Measurements from ENCODE around the gene SHROOM1. TPM values are rescaled to one million over a fixed set of nuclear protein-coding genes. Genes with fewer than 3 reads are reported as not detected.

The SHROOM1 gene
- total RNA-seq, 6 experiments from 2014 or later: 7.8 to 12.2 (median 8.6) TPM

- H3K9me3 Mint-ChIP-seq: no peaks in the 10 kb centered on the region
- peaks cover 10% of the 10 kb centered on the region for H3K27me3 Mint-ChIP-seq (ENCODE audit: insufficient read depth)
- DNase-seq: no peak
- H3K27ac Mint-ChIP-seq: peak overlapping the region; percentile 40
- no peak for TF ChIP-seq CTCF (IDR thresholded peaks at IDR 0.05)
- H3K4me3 Mint-ChIP-seq: no peak overlapping the region; the same call in 1 of the 2 replicates
- peaks cover 35% of the 10 kb centered on the region for H3K36me3 Mint-ChIP-seq (ENCODE audit: low read depth)
- peaks cover 40% of the 10 kb centered on the region for H3K4me1 Mint-ChIP-seq (ENCODE audit: low read depth)
These were observed 38.3 kb upstream of the SHROOM1 start for GRCh38 chr5:132868754-132869153.

- peak overlapping the region; percentile 99 for H3K27ac Mint-ChIP-seq
- no peak for DNase-seq
- H3K4me1 Mint-ChIP-seq (ENCODE audit: low read depth): peaks cover 31% of the 10 kb centered on the region
- peaks cover 23% of the 10 kb centered on the region for H3K36me3 Mint-ChIP-seq (ENCODE audit: low read depth)
- H3K9me3 Mint-ChIP-seq: no peaks in the 10 kb centered on the region
- TF ChIP-seq CTCF (IDR thresholded peaks at IDR 0.05): no peak
- peak overlapping the region; percentile 99 for H3K4me3 Mint-ChIP-seq
- H3K27me3 Mint-ChIP-seq (ENCODE audit: insufficient read depth): peaks cover 10% of the 10 kb centered on the region
These were observed 36.6 kb upstream of the SHROOM1 start for GRCh38 chr5:132867046-132867451.

- H3K9me3 Mint-ChIP-seq: no peaks in the 10 kb centered on the region
- TF ChIP-seq CTCF (IDR thresholded peaks at IDR 0.05): peak; percentile 48; the same call in 1 of the 2 replicates
- H3K36me3 Mint-ChIP-seq (ENCODE audit: low read depth): peaks cover 23% of the 10 kb centered on the region
- peaks cover 10% of the 10 kb centered on the region for H3K27me3 Mint-ChIP-seq (ENCODE audit: insufficient read depth)
- peak; percentile 100 for DNase-seq
- peak within 1 kb of the TSS; percentile 99 for H3K27ac Mint-ChIP-seq
- H3K4me1 Mint-ChIP-seq (ENCODE audit: low read depth): peaks cover 31% of the 10 kb centered on the region
- peak within 1 kb of the TSS; percentile 99 for H3K4me3 Mint-ChIP-seq
These were observed 36.0 kb upstream of the SHROOM1 start, which contains the start of the genes GDF9 and UQCRQ for GRCh38 chr5:132866342-132867045. Gene GDF9, minus strand, starts transcription at chr5:132866469. Its CDS starts 1,936 bp downstream, at chr5:132864533. Gene UQCRQ, plus strand, starts transcription at chr5:132866642. Its CDS starts 240 bp downstream, at chr5:132866882.

GRCh38 chr5:132865668-132866341 lies 35.4 kb upstream of the SHROOM1 start:
- Mint-ChIP-seq H3K36me3 (ENCODE audit: low read depth) (peaks cover 23% of the 10 kb centered on the region), H3K4me3 (peak overlapping the region; percentile 99), H3K27me3 (ENCODE audit: insufficient read depth) (peaks cover 10% of the 10 kb centered on the region), H3K4me1 (ENCODE audit: low read depth) (peaks cover 31% of the 10 kb centered on the region), H3K27ac (peak overlapping the region; percentile 99), H3K9me3 (no peaks in the 10 kb centered on the region)
- no peak for DNase-seq
- no peak for TF ChIP-seq CTCF (IDR thresholded peaks at IDR 0.05)

GRCh38 chr5:132860742-132861141 lies 30.3 kb upstream of the SHROOM1 start:
- Mint-ChIP-seq H3K27me3 (ENCODE audit: insufficient read depth) (peaks cover 4% of the 10 kb centered on the region; the same call in 1 of the 2 replicates), H3K27ac (no peak overlapping the region), H3K4me1 (ENCODE audit: low read depth) (peaks cover 15% of the 10 kb centered on the region), H3K4me3 (no peak overlapping the region), H3K36me3 (ENCODE audit: low read depth) (no peaks in the 10 kb centered on the region), H3K9me3 (no peaks in the 10 kb centered on the region)
- TF ChIP-seq CTCF (IDR thresholded peaks at IDR 0.05): no peak
- DNase-seq: no peak

All from HFFc6 (cell line).